HEK293 (cell line): ENCODE data around the gene ZNF521.

Experiments used
- CTCF ChIA-PET: fragments of 350-600 bp; formaldehyde crosslinking; extraction: SDS; loops from one replicate; lab custom pipeline; 2021; ENCODE audit warnings: antibody characterized with exemption; lab: Yijun Ruan, JAX
- POLR2A ChIA-PET: fragments of 300-600 bp; formaldehyde crosslinking; extraction: SDS; loops from one replicate; lab custom pipeline; 2020; ENCODE audit warnings: antibody characterized with exemption, inconsistent platforms; lab: Yijun Ruan, JAX
- H3K27ac ChIP-seq: fragments of 200-500 bp; sonication (Bioruptor generic); 2 replicates; pipeline ENCODE4 v1.5.1; 2014; ENCODE audit warnings: low read depth, low read length, control low read depth, inconsistent platforms; ENCODE audit errors: extremely low read depth
- H3K36me3 ChIP-seq, 2 experiments: fragments of 200-500 bp in 1 of 2; sonication (Bioruptor generic) in 1 of 2; 1 replicate in 1 of 2; 2 replicates in 1 of 2; pipeline ENCODE4 v1.5.1; 2014 to 2017; ENCODE audit warnings: inconsistent platforms in 2 of 2, low read length in 2 of 2; ENCODE audit not compliant: control insufficient read depth in 2 of 2, insufficient read depth in 1 of 2
- H3K4me1 ChIP-seq: fragments of 200-500 bp; sonication (Bioruptor generic); 2 replicates; pipeline ENCODE4 v1.5.1; 2014; ENCODE audit warnings: mild to moderate bottlenecking, low read length, inconsistent platforms; ENCODE audit not compliant: control insufficient read depth, insufficient read depth
- H3K4me3 ChIP-seq: 2 replicates; pipeline ENCODE4 v1.5.1; 2011; ENCODE audit warnings: low read depth, mild to moderate bottlenecking, control low read depth, low read length, moderate library complexity
- H3K9me3 ChIP-seq: fragments of 200-500 bp; sonication (Bioruptor generic); 2 replicates; pipeline ENCODE4 v1.5.1; 2014; ENCODE audit warnings: low read depth, low read length, inconsistent platforms; ENCODE audit not compliant: control insufficient read depth, insufficient read depth
- BCL6B ChIP-seq: fragments of 450-650 bp; formaldehyde crosslinking; IDR thresholded peaks from 2 replicates; pipeline ENCODE4 v1.5.1; 2017; ENCODE audit warnings: missing biosample characterization, missing genetic modification characterization
- IKZF3 ChIP-seq: fragments of 450-650 bp; IDR thresholded peaks from 2 replicates; pipeline ENCODE4 v1.5.0; 2018; ENCODE audit warnings: missing biosample characterization, mild to moderate bottlenecking, missing genetic modification characterization, moderate library complexity
- KLF7 ChIP-seq: fragments of 450-650 bp; formaldehyde crosslinking; IDR thresholded peaks from 2 replicates; pipeline ENCODE4 v1.5.1; 2016; ENCODE audit warnings: missing biosample characterization, missing genetic modification characterization, borderline replicate concordance
- RBAK ChIP-seq: fragments of 450-650 bp; formaldehyde crosslinking; IDR thresholded peaks from 2 replicates; pipeline ENCODE4 v1.5.1; 2016; ENCODE audit warnings: missing biosample characterization, missing genetic modification characterization
- SCRT2 ChIP-seq: fragments of 450-650 bp; formaldehyde crosslinking; IDR thresholded peaks from 2 replicates; pipeline ENCODE4 v1.5.1; 2016; ENCODE audit warnings: missing biosample characterization, missing genetic modification characterization
- SETDB1 ChIP-seq: IDR thresholded peaks from one replicate; pipeline ENCODE4 v1.6.1; 2017; ENCODE audit warnings: mild to moderate bottlenecking, low read length, moderate library complexity, mixed read lengths; ENCODE audit not compliant: insufficient read length
- YY1 ChIP-seq: fragments of 450-650 bp; formaldehyde crosslinking; IDR thresholded peaks from 2 replicates; pipeline ENCODE4 v1.5.1; 2018; ENCODE audit warnings: missing biosample characterization, missing genetic modification characterization
- ZFP37 ChIP-seq: fragments of 450-650 bp; formaldehyde crosslinking; IDR thresholded peaks from 2 replicates; pipeline ENCODE4 v1.5.1; 2016; ENCODE audit warnings: missing biosample characterization, missing genetic modification characterization
- ZNF121 ChIP-seq: fragments of 450-650 bp; formaldehyde crosslinking; IDR thresholded peaks from 2 replicates; pipeline ENCODE4 v1.5.1; 2016; ENCODE audit warnings: missing biosample characterization, missing genetic modification characterization
- ZNF174 ChIP-seq: fragments of 450-650 bp; formaldehyde crosslinking; IDR thresholded peaks from 2 replicates; pipeline ENCODE4 v1.5.0; 2017; ENCODE audit warnings: missing biosample characterization, mild to moderate bottlenecking, missing genetic modification characterization
- ZNF214 ChIP-seq: fragments of 450-650 bp; formaldehyde crosslinking; IDR thresholded peaks from 2 replicates; pipeline ENCODE4 v1.5.1; 2017; ENCODE audit warnings: missing biosample characterization, mild to moderate bottlenecking, missing genetic modification characterization, borderline replicate concordance
- ZNF23 ChIP-seq: fragments of 450-650 bp; formaldehyde crosslinking; IDR thresholded peaks from 2 replicates; pipeline ENCODE4 v1.5.1; 2016; ENCODE audit warnings: missing biosample characterization, missing genetic modification characterization, borderline replicate concordance
- ZNF416 ChIP-seq: fragments of 450-650 bp; formaldehyde crosslinking; IDR thresholded peaks from 2 replicates; pipeline ENCODE4 v1.5.1; 2016; ENCODE audit warnings: missing biosample characterization, missing genetic modification characterization
- ZNF514 ChIP-seq: fragments of 450-650 bp; formaldehyde crosslinking; IDR thresholded peaks from 2 replicates; pipeline ENCODE4 v1.5.1; 2016; ENCODE audit warnings: missing biosample characterization, missing genetic modification characterization
- ZNF561 ChIP-seq: fragments of 450-650 bp; IDR thresholded peaks from 2 replicates; pipeline ENCODE4 v1.5.1; 2018; ENCODE audit warnings: missing biosample characterization, missing genetic modification characterization, borderline replicate concordance
- ZNF664 ChIP-seq: fragments of 450-650 bp; formaldehyde crosslinking; IDR thresholded peaks from 2 replicates; pipeline ENCODE4 v1.5.1; 2016; ENCODE audit warnings: missing biosample characterization, missing genetic modification characterization
- ZNF776 ChIP-seq: fragments of 450-650 bp; formaldehyde crosslinking; IDR thresholded peaks from 2 replicates; pipeline ENCODE4 v1.5.0; 2017; ENCODE audit warnings: missing biosample characterization, missing genetic modification characterization, borderline replicate concordance
- ZNF843 ChIP-seq: fragments of 450-650 bp; formaldehyde crosslinking; IDR thresholded peaks from 2 replicates; pipeline ENCODE4 v1.5.1; 2016; ENCODE audit warnings: missing biosample characterization, missing genetic modification characterization
- ZSCAN23 ChIP-seq: fragments of 450-650 bp; formaldehyde crosslinking; IDR thresholded peaks from 2 replicates; pipeline ENCODE4 v1.5.1; 2016; ENCODE audit warnings: missing biosample characterization, missing genetic modification characterization
- TF ChIP-seq, protein P1 (sequence below): fragments of 450-650 bp; formaldehyde crosslinking; IDR thresholded peaks from 2 replicates; pipeline ENCODE4 v1.5.1; 2017; ENCODE audit warnings: missing biosample characterization, missing genetic modification characterization

The ZNF521 gene

DNA sequence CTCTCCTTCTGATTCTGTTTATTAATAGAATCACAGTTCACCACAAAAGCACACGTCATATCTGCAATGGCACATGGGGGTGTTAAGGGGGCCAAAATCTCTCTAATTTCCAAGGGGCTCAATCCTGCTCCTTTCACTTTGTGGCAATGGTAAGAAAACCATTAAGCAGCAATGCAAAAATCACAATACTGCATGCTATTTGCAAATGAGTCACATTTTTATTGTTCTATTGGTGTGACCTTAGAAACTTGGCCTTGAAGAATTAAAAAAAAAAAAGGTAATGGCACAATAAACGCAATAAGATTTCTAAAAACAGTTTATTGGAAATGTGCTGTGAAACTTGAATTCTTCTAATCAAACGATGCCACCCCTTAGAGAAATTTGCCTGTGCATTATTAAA is 251.5 kb downstream of the ZNF521 start:
- H3K9me3 ChIP-seq, result no peaks in the 10 kb centered on the region
- H3K36me3 ChIP-seq, result no peaks in the 10 kb centered on the region
- no peak for TF ChIP-seq ZNF514 (tag by site-specific recombination)
- TF ChIP-seq, all 188 proteins: peak for 0
- H3K27ac ChIP-seq, result no peak overlapping the region
- H3K4me3 ChIP-seq, result no peak overlapping the region
- POLR2A ChIA-PET, result no interaction called here
- no peaks in the 10 kb centered on the region for H3K4me1 ChIP-seq
- CTCF ChIA-PET, result interaction anchor here (0.7 to 1.4 kb wide), 2 partner anchors 15 to 558 kb away, joined by 3 to 5 read pairs; no protein-coding TSS in a partner anchor

- TF ChIP-seq IKZF3 (no peak), BCL6B (tag by site-specific recombination) (peak; percentile 97)
Measured at GRCh38 chr18:25099895-25100294, 252.1 kb downstream of the ZNF521 start.

DNA sequence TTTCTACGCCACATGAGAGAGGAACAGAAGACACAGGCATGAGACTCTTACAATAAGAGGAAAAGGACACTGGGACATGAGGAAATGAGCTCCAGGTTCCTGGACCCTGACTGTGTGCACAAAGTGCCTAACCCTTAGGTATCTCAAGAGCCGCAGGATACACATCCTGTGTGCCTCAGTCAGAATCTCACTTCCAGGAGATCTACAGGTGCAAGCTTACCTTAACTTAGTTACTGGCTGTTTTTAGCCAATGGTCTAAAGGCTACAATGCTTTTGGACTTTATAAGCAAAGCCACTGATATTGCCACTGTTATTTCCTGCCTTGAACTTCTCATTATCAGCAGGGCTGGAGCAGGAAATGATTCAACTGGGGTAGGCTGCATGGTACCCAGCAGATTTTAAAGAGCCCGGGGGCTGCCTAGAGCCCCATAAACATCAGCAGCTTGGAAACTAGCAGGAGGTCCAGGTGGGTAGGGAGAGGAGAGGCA is 254.4 kb downstream of the ZNF521 start:
- no peaks in the 10 kb centered on the region for H3K36me3 ChIP-seq
- no peaks in the 10 kb centered on the region for H3K9me3 ChIP-seq
- TF ChIP-seq ZNF23 (tag by site-specific recombination) (no peak), ZNF561 (no peak), ZSCAN23 (tag by site-specific recombination) (no peak), ZNF843 (tag by site-specific recombination) (no peak), ZNF174 (no peak), KLF7 (tag by site-specific recombination) (no peak), RBAK (tag by site-specific recombination) (no peak), SETDB1 (no peak), ZFP37 (tag by site-specific recombination) (no peak)
- no peak overlapping the region for H3K27ac ChIP-seq
- CTCF ChIA-PET, result no interaction called here
- H3K4me1 ChIP-seq, result no peaks in the 10 kb centered on the region
- no peak overlapping the region for H3K4me3 ChIP-seq
- POLR2A ChIA-PET, result no interaction called here

More at GRCh38 chr18:25099895-25100294, 252.1 kb downstream of the ZNF521 start:
- ChIA-PET CTCF (interaction anchor here (0.6 to 1.4 kb wide), 3 partner anchors 16 to 557 kb away, joined by 3 to 5 read pairs (median 3); no protein-coding TSS in a partner anchor), POLR2A (interaction anchor here (0.6 kb wide), 1 partner anchor 745 kb away, joined by 3 read pairs; no protein-coding TSS in a partner anchor)
- no peaks in the 10 kb centered on the region for H3K36me3 ChIP-seq
- no peaks in the 10 kb centered on the region for H3K9me3 ChIP-seq
- no peak overlapping the region for H3K4me3 ChIP-seq
- H3K4me1 ChIP-seq, result no peaks in the 10 kb centered on the region
- H3K27ac ChIP-seq, result no peak overlapping the region

- ChIA-PET CTCF (interaction anchor here (1.0 kb wide), 1 partner anchor 17 kb away, joined by 3 read pairs; no protein-coding TSS in a partner anchor), POLR2A (no interaction called here)
- no peaks in the 10 kb centered on the region for H3K36me3 ChIP-seq
- H3K4me3 ChIP-seq, result no peak overlapping the region
- TF ChIP-seq ZNF664 (tag by site-specific recombination), result no peak
- TF ChIP-seq ZNF776 (tag by site-specific recombination), result no peak
- TF ChIP-seq, protein P1, sequence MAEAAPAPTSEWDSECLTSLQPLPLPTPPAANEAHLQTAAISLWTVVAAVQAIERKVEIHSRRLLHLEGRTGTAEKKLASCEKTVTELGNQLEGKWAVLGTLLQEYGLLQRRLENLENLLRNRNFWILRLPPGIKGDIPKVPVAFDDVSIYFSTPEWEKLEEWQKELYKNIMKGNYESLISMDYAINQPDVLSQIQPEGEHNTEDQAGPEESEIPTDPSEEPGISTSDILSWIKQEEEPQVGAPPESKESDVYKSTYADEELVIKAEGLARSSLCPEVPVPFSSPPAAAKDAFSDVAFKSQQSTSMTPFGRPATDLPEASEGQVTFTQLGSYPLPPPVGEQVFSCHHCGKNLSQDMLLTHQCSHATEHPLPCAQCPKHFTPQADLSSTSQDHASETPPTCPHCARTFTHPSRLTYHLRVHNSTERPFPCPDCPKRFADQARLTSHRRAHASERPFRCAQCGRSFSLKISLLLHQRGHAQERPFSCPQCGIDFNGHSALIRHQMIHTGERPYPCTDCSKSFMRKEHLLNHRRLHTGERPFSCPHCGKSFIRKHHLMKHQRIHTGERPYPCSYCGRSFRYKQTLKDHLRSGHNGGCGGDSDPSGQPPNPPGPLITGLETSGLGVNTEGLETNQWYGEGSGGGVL (tag by site-specific recombination), result no peak
- TF ChIP-seq ZNF416 (tag by site-specific recombination), result no peak
- TF ChIP-seq YY1 (tag by site-specific recombination), result no peak
- TF ChIP-seq ZNF214, result no peak
- no peak for TF ChIP-seq ZNF121 (tag by site-specific recombination)
- no peak for TF ChIP-seq SCRT2
- no peaks in the 10 kb centered on the region for H3K9me3 ChIP-seq
- no peak overlapping the region for H3K27ac ChIP-seq
- no peaks in the 10 kb centered on the region for H3K4me1 ChIP-seq
Measured at GRCh38 chr18:25097057-25097456, 254.9 kb downstream of the ZNF521 start.
